T1000 (cell line): ENCODE data around the gene SWI5.

Source experiments
- DNase-seq: peaks from one replicate; lab custom pipeline; 2025; ENCODE audit warnings: mixed read lengths; lab: John Stamatoyannopoulos, UW

The SWI5 gene

GRCh38 chr9:128321343-128321742 is 45.3 kb downstream of the SWI5 start:
- DNase-seq, result no peak

GRCh38 chr9:128321879-128322403 is 45.9 kb downstream of the SWI5 start:
- DNase-seq, result no peak

GRCh38 chr9:128322404-128323211 is 46.5 kb downstream of the SWI5 start, which contains the start of the genes COQ4 and TRUB2:
Gene COQ4, plus strand, starts transcription at chr9:128322839. Its CDS starts 20 bp downstream, at chr9:128322859.
Gene TRUB2, minus strand, starts transcription at chr9:128322447. Its CDS starts 39 bp downstream, at chr9:128322408.
- DNase-seq, result peak; percentile 83

- DNase-seq, result no peak
Measured at GRCh38 chr9:128323212-128323730, 47.2 kb downstream of the SWI5 start.

- no peak for DNase-seq
Measured at GRCh38 chr9:128323791-128324190, 47.7 kb downstream of the SWI5 start.

GRCh38 chr9:128324401-128324800 is 48.3 kb downstream of the SWI5 start:
- no peak for DNase-seq

- no peak for DNase-seq
Measured at GRCh38 chr9:128325629-128326028, 49.6 kb downstream of the SWI5 start.

GRCh38 chr9:128333451-128333869 is 57.4 kb downstream of the SWI5 start:
- DNase-seq, result no peak

GRCh38 chr9:128335161-128335560 is 59.1 kb downstream of the SWI5 start:
- no peak for DNase-seq

GRCh38 chr9:128335914-128336313 is 59.8 kb downstream of the SWI5 start:
- no peak for DNase-seq

- DNase-seq, result no peak
Measured at GRCh38 chr9:128337936-128338335, 61.9 kb downstream of the SWI5 start.
